ACHN (cell line): Measurements from ENCODE around the gene UBE2N.
"Not testable (repeated sequence)": the region's sequence is repeated elsewhere in the genome, so short reads cannot be mapped to it uniquely, and the experiment has no call there.

Source experiments
- DNase-seq: peaks from one replicate; pipeline ENCODE4 v3.0.0-alpha.2; 2015
- in situ Hi-C: cut with HindIII; loops from 2 replicates; pipeline ENCODE4 v1.10.0; 2017; ENCODE audit warnings: low sequenced_read_pairs, low pct_ligation_motif_present, low pct_unique_long_range_greater_than_20kb

UBE2N gene

GRCh38 chr12:93419388-93420034 is 22.2 kb downstream of the UBE2N start:
- peak; percentile 76 for DNase-seq
- in situ Hi-C loops = no loop called here

- in situ Hi-C loops = no loop called here
- DNase-seq = no peak
Observed at GRCh38 chr12:93417967-93418480, 23.7 kb downstream of the UBE2N start.

- DNase-seq = no peak
- in situ Hi-C loops = no loop called here
Observed at GRCh38 chr12:93415723-93416464, 25.9 kb downstream of the UBE2N start.

- DNase-seq = no peak
- in situ Hi-C loops = no loop called here
Observed at GRCh38 chr12:93413064-93413463, 28.7 kb downstream of the UBE2N start.

- in situ Hi-C loops, DNase-seq: not testable (repeated sequence)
Observed at GRCh38 chr12:93412396-93412795, 29.4 kb downstream of the UBE2N start.

- DNase-seq, in situ Hi-C loops: not testable (repeated sequence)
Observed at GRCh38 chr12:93411060-93411459, 30.7 kb downstream of the UBE2N start.

- DNase-seq, in situ Hi-C loops: not testable (repeated sequence)
Observed at GRCh38 chr12:93409343-93410187, 32.2 kb downstream of the UBE2N start.

- in situ Hi-C loops = no loop called here
- no peak for DNase-seq
Observed at GRCh38 chr12:93408813-93409212, 32.9 kb downstream of the UBE2N start.

- in situ Hi-C loops = no loop called here
- no peak for DNase-seq
Observed at GRCh38 chr12:93407963-93408283, 33.8 kb downstream of the UBE2N start.

- no peak for DNase-seq
- in situ Hi-C loops = no loop called here
Observed at GRCh38 chr12:93407054-93407962, 34.4 kb downstream of the UBE2N start.

- in situ Hi-C loops = no loop called here
- DNase-seq = no peak
Observed at GRCh38 chr12:93404961-93405849, 36.5 kb downstream of the UBE2N start.

GRCh38 chr12:93403988-93404803 is 37.6 kb downstream of the UBE2N start:
- no peak for DNase-seq
- in situ Hi-C loops = no loop called here

- in situ Hi-C loops = no loop called here
Observed at GRCh38 chr12:93402333-93403311, 39.1 kb downstream of the UBE2N start.

GRCh38 chr12:93399183-93399863 is 42.4 kb downstream of the UBE2N start:
- in situ Hi-C loops = loop anchor here (25.0 kb wide), 1 partner anchor 387 kb away; no protein-coding TSS in a partner anchor
- not testable (repeated sequence) for DNase-seq

More at GRCh38 chr12:93402333-93403311, 39.1 kb downstream of the UBE2N start:
- no peak for DNase-seq

- in situ Hi-C loops = loop anchor here (25.0 kb wide), 1 partner anchor 385 kb away; no protein-coding TSS in a partner anchor
- no peak for DNase-seq
Observed at GRCh38 chr12:93397412-93397811, 44.3 kb downstream of the UBE2N start.
